GM21529 (cell line): Measurements from ENCODE around the gene PRR7.
"Not testable (repeated sequence)": the region's sequence is repeated elsewhere in the genome, so short reads cannot be mapped to it uniquely, and the experiment has no call there.

ENCODE experiments used
- ATAC-seq: cut with Tn5 transposase; IDR thresholded peaks from one replicate; pipeline ENCODE4 v1.9.1; 2021; ENCODE audit not compliant: unreplicated experiment

Gene PRR7

GRCh38 chr5:177446200-177447065 lies at the start of gene PRR7:
Gene PRR7, plus strand, starts transcription at chr5:177446814. Its CDS starts 8,254 bp downstream, at chr5:177455068.
- ATAC-seq, result peak; percentile 55

GRCh38 chr5:177397875-177398390 lies 48.7 kb upstream of the PRR7 start:
- ATAC-seq, result no peak

- ATAC-seq, result no peak
Measured at GRCh38 chr5:177399997-177400868, 46.4 kb upstream of the PRR7 start, which contains the start of gene PFN3. Gene PFN3, minus strand, starts transcription at chr5:177400661. Its CDS starts 85 bp downstream, at chr5:177400576.

- no peak for ATAC-seq
Measured at GRCh38 chr5:177402271-177403043, 44.2 kb upstream of the PRR7 start.

- peak; percentile 26 for ATAC-seq
Measured at GRCh38 chr5:177403102-177403791, 43.4 kb upstream of the PRR7 start.

- ATAC-seq, result peak; percentile 80
Measured at GRCh38 chr5:177403792-177404640, 42.6 kb upstream of the PRR7 start.

GRCh38 chr5:177404641-177405179 lies 41.9 kb upstream of the PRR7 start:
- ATAC-seq, result no peak

- no peak for ATAC-seq
Measured at GRCh38 chr5:177405312-177405711, 41.3 kb upstream of the PRR7 start.

- ATAC-seq, result no peak
Measured at GRCh38 chr5:177405805-177406204, 40.8 kb upstream of the PRR7 start.

GRCh38 chr5:177409043-177409801 lies 37.4 kb upstream of the PRR7 start, which contains the start of gene F12:
Gene F12, minus strand, starts transcription at chr5:177409564. Its CDS starts 37 bp downstream, at chr5:177409527.
- ATAC-seq, result no peak

- no peak for ATAC-seq
Measured at GRCh38 chr5:177410575-177410974, 36.0 kb upstream of the PRR7 start.

- ATAC-seq, result peak; percentile 84
Measured at GRCh38 chr5:177412603-177413233, 33.9 kb upstream of the PRR7 start.

- ATAC-seq, result no peak
Measured at GRCh38 chr5:177414481-177414880, 32.1 kb upstream of the PRR7 start.

- not testable (repeated sequence) for ATAC-seq
Measured at GRCh38 chr5:177417081-177417480, 29.5 kb upstream of the PRR7 start.

GRCh38 chr5:177419046-177419445 lies 27.6 kb upstream of the PRR7 start:
- ATAC-seq, result no peak

- ATAC-seq, result not testable (repeated sequence)
Measured at GRCh38 chr5:177420472-177420871, 26.1 kb upstream of the PRR7 start.

- ATAC-seq, result no peak
Measured at GRCh38 chr5:177421062-177421798, 25.4 kb upstream of the PRR7 start.
